Hepatocyte (in vitro differentiated cells): ENCODE measurements around the gene FLT4.

Experiments
- CTCF ChIP-seq: fragments of 200-600 bp; sonication (generic); IDR thresholded peaks from 2 replicates; pipeline ENCODE4 v1.5.1; 2016; ENCODE audit warnings: antibody characterized with exemption, mild to moderate bottlenecking; ENCODE audit not compliant: poor library complexity
- EZH2 ChIP-seq: fragments of 200-600 bp; sonication (generic); IDR thresholded peaks from 2 replicates; pipeline ENCODE4 v1.6.1; 2016; ENCODE audit warnings: antibody characterized with exemption, mild to moderate bottlenecking, borderline replicate concordance
- EZH2phosphoT487 ChIP-seq: fragments of 200-600 bp; sonication (generic); IDR thresholded peaks from one replicate; pipeline ENCODE4 v1.6.1; 2018; ENCODE audit warnings: antibody characterized with exemption, mild to moderate bottlenecking, low read depth, moderate library complexity; ENCODE audit not compliant: unreplicated experiment, severe bottlenecking

- no peak for TF ChIP-seq CTCF
- no peak for TF ChIP-seq EZH2
- no peak for TF ChIP-seq EZH2phosphoT487
Observed at GRCh38 chr5:180598797-180599589, 50.4 kb downstream of the FLT4 start.
